OCI-LY3 (cell line): ENCODE data around the gene ERICH2.

ENCODE experiments used
- EZH2phosphoT487 ChIP-seq: fragments of 200-600 bp; shearing (Covaris generic); IDR thresholded peaks from 2 replicates; pipeline ENCODE4 v1.6.1; 2018; ENCODE audit warnings: antibody characterized with exemption, mixed run types, low read depth
- TF ChIP-seq, protein P1 (sequence below): fragments of 200-600, 300-600 bp; sonication (generic); IDR thresholded peaks from 2 replicates; pipeline ENCODE4 v1.5.1; 2014; ENCODE audit warnings: antibody characterized with exemption, low read length, low read depth

DNA sequence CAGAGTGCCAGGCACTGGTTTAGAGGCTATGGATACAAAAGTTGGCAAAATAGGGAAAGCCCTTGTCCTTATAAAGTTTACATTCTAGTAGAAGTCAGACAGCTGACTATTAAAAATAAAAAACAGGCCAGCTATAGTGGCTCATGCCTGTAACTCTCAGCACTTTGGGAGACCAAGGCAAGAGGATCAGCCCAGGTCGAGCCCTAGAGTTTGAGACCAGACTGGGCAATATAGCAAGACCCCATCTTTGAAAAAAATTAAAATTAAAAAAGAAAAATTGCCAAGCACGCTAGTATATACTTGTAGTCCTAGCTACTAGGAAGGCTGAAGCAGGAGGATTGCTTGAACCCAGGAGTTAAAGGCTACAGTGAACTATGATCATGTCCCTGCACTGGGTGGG is 12.5 kb downstream of the ERICH2 start:
- TF ChIP-seq, protein P1, sequence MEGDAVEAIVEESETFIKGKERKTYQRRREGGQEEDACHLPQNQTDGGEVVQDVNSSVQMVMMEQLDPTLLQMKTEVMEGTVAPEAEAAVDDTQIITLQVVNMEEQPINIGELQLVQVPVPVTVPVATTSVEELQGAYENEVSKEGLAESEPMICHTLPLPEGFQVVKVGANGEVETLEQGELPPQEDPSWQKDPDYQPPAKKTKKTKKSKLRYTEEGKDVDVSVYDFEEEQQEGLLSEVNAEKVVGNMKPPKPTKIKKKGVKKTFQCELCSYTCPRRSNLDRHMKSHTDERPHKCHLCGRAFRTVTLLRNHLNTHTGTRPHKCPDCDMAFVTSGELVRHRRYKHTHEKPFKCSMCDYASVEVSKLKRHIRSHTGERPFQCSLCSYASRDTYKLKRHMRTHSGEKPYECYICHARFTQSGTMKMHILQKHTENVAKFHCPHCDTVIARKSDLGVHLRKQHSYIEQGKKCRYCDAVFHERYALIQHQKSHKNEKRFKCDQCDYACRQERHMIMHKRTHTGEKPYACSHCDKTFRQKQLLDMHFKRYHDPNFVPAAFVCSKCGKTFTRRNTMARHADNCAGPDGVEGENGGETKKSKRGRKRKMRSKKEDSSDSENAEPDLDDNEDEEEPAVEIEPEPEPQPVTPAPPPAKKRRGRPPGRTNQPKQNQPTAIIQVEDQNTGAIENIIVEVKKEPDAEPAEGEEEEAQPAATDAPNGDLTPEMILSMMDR, result no peak
- no peak for TF ChIP-seq EZH2phosphoT487
